ENCODE results near the gene DDX39A.

- no peak for TF ChIP-seq POLR2A (IDR thresholded peaks at IDR 0.05)
- no peak for TF ChIP-seq CTCF (IDR thresholded peaks at IDR 0.05)
Measured at GRCh38 chr19:14414926-14415690, 4.0 kb downstream of the DDX39A start.

All from gastroesophageal sphincter (tissue), 3 donors.